ENCODE results near the gene SLC25A3. TPM values are rescaled to one million over a fixed set of nuclear protein-coding genes. Genes with fewer than 3 reads are reported as not detected.
A peak's percentile ranks its signal among the peaks of the same experiment; 100 is the strongest.

SLC25A3 gene
- total RNA-seq, 3 donors from 2014 or later, result 617 to 741 (median 658) TPM

DNA sequence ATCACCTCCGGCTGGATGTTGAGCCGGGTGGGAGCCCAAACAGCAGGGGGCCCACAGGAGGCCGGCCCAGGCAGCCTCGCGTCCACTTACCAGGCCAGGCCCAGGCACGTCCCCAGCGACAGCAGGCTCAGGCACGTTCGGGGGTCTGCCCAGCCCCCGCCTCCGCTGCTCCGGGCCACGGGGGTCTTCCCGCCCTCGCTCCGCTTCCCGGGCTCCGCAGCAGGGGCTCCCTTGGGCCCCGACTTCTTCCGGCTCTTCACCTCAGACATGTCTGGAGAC is 50.9 kb downstream of the SLC25A3 start:
- Histone ChIP-seq H3K9me3 (no peaks in the 10 kb centered on the region), H3K4me3 (peak overlapping the region; percentile 97), H3K4me1 (ENCODE audit: low read depth) (peaks cover 4% of the 10 kb centered on the region), H3K36me3 (ENCODE audit: low read depth) (no peaks in the 10 kb centered on the region)
- DNase-seq (no peak), ATAC-seq (peak; percentile 12)
- intact Hi-C loops (cut with DNase I, micrococcal nuclease), result loop anchor here (10.0 kb wide), 2 partner anchors 50 to 80 kb away; partner anchors contain the start of gene SLC25A3 (in 1 of the 2)
- TF ChIP-seq, protein P1, sequence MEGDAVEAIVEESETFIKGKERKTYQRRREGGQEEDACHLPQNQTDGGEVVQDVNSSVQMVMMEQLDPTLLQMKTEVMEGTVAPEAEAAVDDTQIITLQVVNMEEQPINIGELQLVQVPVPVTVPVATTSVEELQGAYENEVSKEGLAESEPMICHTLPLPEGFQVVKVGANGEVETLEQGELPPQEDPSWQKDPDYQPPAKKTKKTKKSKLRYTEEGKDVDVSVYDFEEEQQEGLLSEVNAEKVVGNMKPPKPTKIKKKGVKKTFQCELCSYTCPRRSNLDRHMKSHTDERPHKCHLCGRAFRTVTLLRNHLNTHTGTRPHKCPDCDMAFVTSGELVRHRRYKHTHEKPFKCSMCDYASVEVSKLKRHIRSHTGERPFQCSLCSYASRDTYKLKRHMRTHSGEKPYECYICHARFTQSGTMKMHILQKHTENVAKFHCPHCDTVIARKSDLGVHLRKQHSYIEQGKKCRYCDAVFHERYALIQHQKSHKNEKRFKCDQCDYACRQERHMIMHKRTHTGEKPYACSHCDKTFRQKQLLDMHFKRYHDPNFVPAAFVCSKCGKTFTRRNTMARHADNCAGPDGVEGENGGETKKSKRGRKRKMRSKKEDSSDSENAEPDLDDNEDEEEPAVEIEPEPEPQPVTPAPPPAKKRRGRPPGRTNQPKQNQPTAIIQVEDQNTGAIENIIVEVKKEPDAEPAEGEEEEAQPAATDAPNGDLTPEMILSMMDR (IDR thresholded peaks at IDR 0.05), result no peak

DNA sequence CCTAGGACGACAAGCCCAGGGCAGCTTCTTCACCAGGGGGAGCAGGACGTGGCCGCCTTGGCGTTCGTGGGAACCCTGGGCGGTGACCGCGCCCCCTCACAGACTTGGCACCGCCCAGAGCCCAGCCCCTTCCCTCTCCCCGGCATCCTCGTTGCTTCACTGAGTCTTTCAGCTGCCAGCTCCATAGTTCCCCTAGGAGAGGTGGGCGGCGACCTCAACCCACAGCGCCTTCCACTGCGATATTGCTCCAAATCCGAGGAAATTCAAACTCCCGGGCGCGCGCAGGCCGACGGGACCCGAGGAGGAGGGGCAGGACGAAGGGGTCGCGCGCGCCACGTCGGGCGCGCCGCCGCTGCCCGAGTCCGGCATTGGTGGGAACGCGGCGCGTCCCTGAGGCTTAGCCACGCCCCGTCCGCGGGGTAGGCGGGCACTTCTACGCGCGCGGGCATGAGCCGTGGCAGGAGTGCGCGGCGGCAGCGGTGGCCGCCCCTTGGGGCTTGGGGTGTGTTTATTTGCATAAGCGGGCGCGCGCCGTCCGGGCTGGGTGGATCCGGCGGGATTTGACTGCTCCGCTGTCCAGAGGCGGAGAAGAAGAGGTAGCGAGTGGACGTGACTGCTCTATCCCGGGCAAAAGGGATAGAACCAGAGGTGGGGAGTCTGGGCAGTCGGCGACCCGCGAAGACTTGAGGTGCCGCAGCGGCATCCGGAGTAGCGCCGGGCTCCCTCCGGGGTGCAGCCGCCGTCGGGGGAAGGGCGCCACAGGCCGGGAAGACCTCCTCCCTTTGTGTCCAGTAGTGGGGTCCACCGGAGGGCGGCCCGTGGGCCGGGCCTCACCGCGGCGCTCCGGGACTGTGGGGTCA is 51.5 kb downstream of the SLC25A3 start, which contains the start of the genes APAF1 and IKBIP:
TSS of gene APAF1 (plus strand) at position 579 of the 860 bp plus-strand sequence. CDS start 3,070 bp downstream, outside the sequence.
TSS of gene IKBIP (minus strand) at position 77 of the 860 bp plus-strand sequence. CDS start 87 bp downstream, outside the sequence.
- intact Hi-C loops (cut with DNase I, micrococcal nuclease), result loop anchor here (10.0 kb wide), 2 partner anchors 50 to 80 kb away; partner anchors contain the start of gene SLC25A3 (in 1 of the 2)
- Histone ChIP-seq H3K36me3 (ENCODE audit: low read depth) (no peaks in the 10 kb centered on the region), H3K4me1 (ENCODE audit: low read depth) (peaks cover 4% of the 10 kb centered on the region), H3K9me3 (no peaks in the 10 kb centered on the region), H3K4me3 (peak within 1 kb of the TSS; percentile 97)
- TF ChIP-seq, protein P1 (IDR thresholded peaks at IDR 0.05), result no peak
- DNase-seq (peak; percentile 99), ATAC-seq (peak; percentile 97)

DNA sequence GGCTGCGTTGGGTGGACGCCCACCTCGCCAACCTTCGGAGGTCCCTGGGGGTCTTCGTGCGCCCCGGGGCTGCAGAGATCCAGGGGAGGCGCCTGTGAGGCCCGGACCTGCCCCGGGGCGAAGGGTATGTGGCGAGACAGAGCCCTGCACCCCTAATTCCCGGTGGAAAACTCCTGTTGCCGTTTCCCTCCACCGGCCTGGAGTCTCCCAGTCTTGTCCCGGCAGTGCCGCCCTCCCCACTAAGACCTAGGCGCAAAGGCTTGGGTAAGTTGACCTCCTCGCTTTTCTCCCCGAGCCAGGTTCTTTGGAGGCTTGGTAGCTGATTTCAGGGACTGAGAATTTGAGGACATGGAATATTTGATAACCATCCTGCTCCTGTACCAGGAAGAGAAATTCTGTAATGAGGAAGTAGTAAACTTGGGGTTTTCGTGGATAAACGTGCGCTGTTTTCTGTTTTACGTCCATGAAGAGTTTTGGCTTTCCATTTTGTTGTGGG is 52.1 kb downstream of the SLC25A3 start:
- H3K9me3 ChIP-seq, result no peaks in the 10 kb centered on the region
- H3K4me1 ChIP-seq (ENCODE audit: low read depth), result peaks cover 4% of the 10 kb centered on the region
- DNase-seq, result peak in 1 of 3 donors; percentile 50
- intact Hi-C loops (cut with DNase I, micrococcal nuclease), result loop anchor here (10.0 kb wide), 2 partner anchors 51 to 81 kb away; partner anchors contain the start of gene SLC25A3 (in 1 of the 2)
- H3K36me3 ChIP-seq (ENCODE audit: low read depth), result no peaks in the 10 kb centered on the region
- TF ChIP-seq, protein P1 (IDR thresholded peaks at IDR 0.05), result no peak
- peak overlapping the region; percentile 97 for H3K4me3 ChIP-seq
- ATAC-seq, result peak; percentile 23

DNA sequence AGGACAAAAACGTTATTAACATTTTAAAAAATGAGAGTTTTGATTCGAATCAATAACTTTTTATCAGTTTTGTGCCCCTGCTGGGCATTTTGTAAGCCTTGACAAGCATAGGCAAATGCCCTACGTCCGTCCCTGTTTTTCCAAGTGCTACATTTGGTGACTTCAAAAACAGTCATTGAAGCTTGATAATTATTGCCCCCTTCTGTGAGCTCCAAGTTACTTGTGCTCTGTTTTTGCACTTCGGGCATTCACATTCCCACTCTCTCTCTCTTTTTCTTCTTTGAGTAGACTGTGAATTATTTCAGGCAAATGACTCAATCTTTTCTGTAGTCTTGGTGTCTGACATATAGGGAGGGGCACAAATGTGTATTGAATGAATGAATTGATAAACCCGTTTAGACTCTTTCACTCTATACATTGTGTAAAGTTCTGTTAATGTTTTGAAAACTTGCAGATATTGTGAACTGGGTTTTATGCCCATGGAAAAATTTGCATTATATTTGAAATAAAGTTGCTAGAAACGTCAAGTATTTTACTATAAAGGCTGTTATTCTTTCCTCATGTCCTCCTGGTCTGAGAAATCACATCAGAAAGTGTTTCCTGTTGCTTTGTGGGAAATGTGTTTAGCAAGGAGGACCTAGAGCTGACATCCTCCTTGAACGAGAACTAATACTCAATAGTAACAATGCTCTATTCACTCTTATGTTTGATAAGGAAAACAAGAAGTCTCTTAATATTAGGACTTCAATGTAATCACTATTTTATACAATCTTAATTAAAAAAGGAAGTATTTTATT is 53.0 kb downstream of the SLC25A3 start:
- ATAC-seq, result no peak
- intact Hi-C loops (cut with DNase I, micrococcal nuclease), result loop anchor here (10.0 kb wide), 2 partner anchors 52 to 82 kb away; partner anchors contain the start of gene SLC25A3 (in 1 of the 2)
- DNase-seq, result peak in 1 of 3 donors; percentile 5
- TF ChIP-seq, protein P1 (IDR thresholded peaks at IDR 0.05), result no peak
- Histone ChIP-seq H3K4me3 (no peak overlapping the region), H3K4me1 (ENCODE audit: low read depth) (peaks cover 4% of the 10 kb centered on the region), H3K36me3 (ENCODE audit: low read depth) (no peaks in the 10 kb centered on the region), H3K9me3 (no peaks in the 10 kb centered on the region)

DNA sequence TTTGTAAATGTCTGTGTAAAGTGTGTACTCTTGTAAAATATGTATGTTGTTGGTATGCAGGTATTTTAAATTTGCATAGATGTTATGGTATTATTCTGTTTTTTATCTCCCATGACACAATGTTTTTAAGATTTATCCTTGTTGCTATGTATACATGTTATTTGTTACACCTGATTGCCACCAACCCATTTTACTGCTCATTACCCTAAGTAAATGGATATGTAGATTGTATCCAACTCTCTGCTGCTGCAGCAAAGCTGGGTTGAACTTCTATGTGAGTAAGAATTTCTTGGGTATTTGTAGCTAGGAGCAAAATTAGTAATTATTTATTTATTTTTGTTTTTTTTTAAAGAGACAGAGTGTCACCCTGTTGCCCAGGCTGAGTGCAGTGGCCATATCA is 57.8 kb downstream of the SLC25A3 start:
- DNase-seq, result no peak
- TF ChIP-seq, protein P1 (IDR thresholded peaks at IDR 0.05), result no peak
- Histone ChIP-seq H3K9me3 (no peaks in the 10 kb centered on the region), H3K36me3 (ENCODE audit: low read depth) (no peaks in the 10 kb centered on the region), H3K4me3 (no peak overlapping the region), H3K4me1 (ENCODE audit: low read depth) (no peaks in the 10 kb centered on the region)
- intact Hi-C loops (cut with DNase I, micrococcal nuclease), result no loop called here
- ATAC-seq, result no peak
